ENCODE data around the gene CD19.
"Not testable (repeated sequence)": the region's sequence is repeated elsewhere in the genome, so short reads cannot be mapped to it uniquely, and the experiment has no call there.

The CD19 gene

GRCh38 chr16:28910086-28911031 lies 21.4 kb upstream of the CD19 start:
- DNase-seq (ENCODE audit: low spot score), result no peak

GRCh38 chr16:28912558-28912957 lies 19.2 kb upstream of the CD19 start:
- no peak for DNase-seq (ENCODE audit: low spot score)

- DNase-seq (ENCODE audit: low spot score), result no peak
Observed at GRCh38 chr16:28913946-28914724, 17.6 kb upstream of the CD19 start.

GRCh38 chr16:28915181-28915580 lies 16.6 kb upstream of the CD19 start:
- DNase-seq (ENCODE audit: low spot score), result peak; percentile 30

- DNase-seq (ENCODE audit: low spot score), result no peak
Observed at GRCh38 chr16:28917095-28917494, 14.7 kb upstream of the CD19 start.

GRCh38 chr16:28918698-28919097 lies 13.1 kb upstream of the CD19 start:
- no peak for DNase-seq (ENCODE audit: low spot score)

GRCh38 chr16:28923231-28923587 lies 8.6 kb upstream of the CD19 start:
- DNase-seq (ENCODE audit: low spot score), result no peak

- no peak for DNase-seq (ENCODE audit: low spot score)
Observed at GRCh38 chr16:28923652-28924398, 7.9 kb upstream of the CD19 start.

- DNase-seq (ENCODE audit: low spot score), result no peak
Observed at GRCh38 chr16:28924399-28924761, 7.4 kb upstream of the CD19 start.

GRCh38 chr16:28924762-28925385 lies 6.9 kb upstream of the CD19 start, which contains the start of gene RABEP2:
RABEP2 (minus strand) TSS chr16:28925238; CDS start chr16:28925163, 75 bp downstream.
- peak; percentile 100 for DNase-seq (ENCODE audit: low spot score)

GRCh38 chr16:28925386-28926228 lies 6.2 kb upstream of the CD19 start:
- peak; percentile 82 for DNase-seq (ENCODE audit: low spot score)

GRCh38 chr16:28926284-28926683 lies 5.5 kb upstream of the CD19 start:
- DNase-seq (ENCODE audit: low spot score), result not testable (repeated sequence)

GRCh38 chr16:28927815-28928214 lies 4.0 kb upstream of the CD19 start:
- DNase-seq (ENCODE audit: low spot score), result no peak

- DNase-seq (ENCODE audit: low spot score), result no peak
Observed at GRCh38 chr16:28930203-28930602, 1.6 kb upstream of the CD19 start.

- no peak for DNase-seq (ENCODE audit: low spot score)
Observed at GRCh38 chr16:28930652-28931051, 1.1 kb upstream of the CD19 start.

- DNase-seq (ENCODE audit: low spot score), result no peak
Observed at GRCh38 chr16:28932339-28933141, 769 bp downstream of the CD19 start.

- DNase-seq (ENCODE audit: low spot score), result no peak
Observed at GRCh38 chr16:28933171-28933570, 1.4 kb downstream of the CD19 start.

GRCh38 chr16:28935346-28935745 lies 3.6 kb downstream of the CD19 start:
- no peak for DNase-seq (ENCODE audit: low spot score)

GRCh38 chr16:28935924-28936783 lies 4.4 kb downstream of the CD19 start:
- DNase-seq (ENCODE audit: low spot score), result peak; percentile 64
